ENCODE data around the gene LTB4R2. TPM values are rescaled to one million over a fixed set of nuclear protein-coding genes. Genes with fewer than 3 reads are reported as not detected.
"Not testable (repeated sequence)": the region's sequence is repeated elsewhere in the genome, so short reads cannot be mapped to it uniquely, and the experiment has no call there.

LTB4R2 gene
- total RNA-seq, 2 experiments from 2014 or later: 17.8 to 18.7 TPM

DNA sequence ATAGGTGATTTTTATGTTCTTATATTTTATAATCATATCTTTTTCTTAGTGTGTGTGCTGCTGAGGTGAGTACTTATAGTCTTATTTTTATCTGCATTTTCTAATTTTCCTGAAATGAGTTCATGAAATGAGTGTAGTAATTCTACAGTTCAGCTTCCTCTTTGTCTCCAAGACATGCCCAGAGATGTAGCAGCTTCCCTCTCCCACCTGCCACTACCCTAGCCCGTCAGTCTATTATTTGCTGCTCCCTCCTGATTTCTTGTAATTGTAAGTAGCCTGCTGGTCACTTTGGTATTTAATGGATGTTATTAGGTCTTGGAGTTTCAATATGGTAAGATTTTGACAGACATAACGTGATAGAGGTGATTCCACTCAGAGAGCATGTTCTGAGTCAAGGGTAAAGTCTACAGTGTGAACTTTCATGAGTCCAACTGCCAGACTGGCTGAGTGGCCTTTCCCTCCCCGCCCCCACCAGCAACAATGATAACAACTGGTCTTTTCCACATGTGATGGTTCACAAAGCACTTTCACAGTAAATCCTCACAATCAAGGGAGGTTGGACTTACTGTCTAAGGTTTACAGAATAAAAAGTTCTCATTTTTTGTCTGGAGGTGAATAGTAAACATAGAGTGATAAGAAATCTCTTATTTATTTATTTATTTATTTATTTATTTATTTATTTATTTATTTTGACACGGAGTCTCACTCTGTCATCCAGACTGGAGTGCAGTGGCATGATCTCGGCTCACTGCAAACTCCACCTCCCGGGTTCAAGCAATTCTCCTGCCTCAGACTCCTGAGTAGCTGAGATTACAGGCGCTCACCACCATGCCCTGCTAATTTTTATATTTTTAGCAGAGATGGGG, 34.1 kb downstream of the LTB4R2 start:
- Mint-ChIP-seq H3K36me3 (ENCODE audit: low read depth) (no peaks in the 10 kb centered on the region), H3K9me3 (ENCODE audit: insufficient read depth) (no peaks in the 10 kb centered on the region), H3K27ac (no peak overlapping the region), H3K27me3 (ENCODE audit: low read depth) (peaks cover 36% of the 10 kb centered on the region), H3K4me3 (no peak overlapping the region), H3K4me1 (ENCODE audit: low read depth) (peaks cover 9% of the 10 kb centered on the region)
- ChIA-PET POLR2A (interaction anchor here (0.9 kb wide), 1 partner anchor 88 kb away, joined by 3 read pairs; no protein-coding TSS in a partner anchor), CTCF (interaction anchor here (0.8 to 4.4 kb wide), 4 partner anchors 10 to 87 kb away, joined by 3 to 42 read pairs (median 6); partner anchors contain the start of gene ADCY4)
- no peak for DNase-seq
- ATAC-seq: no peak

DNA sequence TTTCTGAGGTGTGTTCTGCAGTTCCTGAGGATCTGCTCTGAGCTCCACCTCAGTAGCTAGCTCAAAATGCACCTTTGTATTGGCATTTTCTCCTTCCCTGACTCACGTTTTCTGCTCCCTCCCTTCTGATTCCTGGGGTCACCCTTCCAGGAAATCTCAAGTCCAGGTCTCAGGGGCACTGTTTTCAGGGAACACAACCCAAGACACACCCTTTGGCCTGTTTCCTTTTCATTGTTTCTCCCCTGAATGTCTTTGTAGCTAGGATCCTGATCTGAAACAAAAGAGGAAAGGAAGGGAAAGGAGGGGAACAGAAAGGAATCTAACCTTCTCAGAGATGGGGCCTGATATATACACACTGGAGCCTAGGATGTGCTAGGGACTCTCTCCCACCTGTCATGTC, 37.2 kb downstream of the LTB4R2 start:
- Mint-ChIP-seq H3K27ac (no peak overlapping the region), H3K4me3 (no peak overlapping the region), H3K27me3 (ENCODE audit: low read depth) (peaks cover 49% of the 10 kb centered on the region), H3K36me3 (ENCODE audit: low read depth) (no peaks in the 10 kb centered on the region), H3K4me1 (ENCODE audit: low read depth) (no peaks in the 10 kb centered on the region), H3K9me3 (ENCODE audit: insufficient read depth) (no peaks in the 10 kb centered on the region)
- ATAC-seq (no peak), DNase-seq (no peak)
- ChIA-PET POLR2A (interaction anchor here (1.1 kb wide), 1 partner anchor 83 kb away, joined by 3 read pairs; no protein-coding TSS in a partner anchor), CTCF (interaction anchor here (1.4 to 4.4 kb wide), 4 partner anchors 13 to 90 kb away, joined by 6 to 42 read pairs (median 10); partner anchors contain the start of gene ADCY4)

DNA sequence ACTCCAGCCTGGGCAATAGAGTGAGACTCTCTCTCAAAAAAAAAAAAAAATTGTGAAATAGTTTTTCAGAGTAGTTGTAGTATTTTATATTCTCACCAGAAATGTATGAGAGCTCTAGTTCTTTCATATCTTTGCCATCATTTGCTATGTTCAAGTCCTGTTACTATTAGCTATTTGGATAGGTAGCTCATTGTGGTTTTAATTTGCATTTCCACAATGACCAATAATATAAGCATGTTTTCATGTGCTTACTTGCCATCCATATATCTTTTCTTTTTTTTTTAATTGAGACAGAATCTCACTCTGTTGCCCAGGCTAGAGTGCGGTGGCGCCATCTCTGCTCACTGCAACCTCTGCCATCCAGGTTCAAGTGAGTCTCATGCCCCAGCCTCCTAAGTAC, 38.2 kb downstream of the LTB4R2 start:
- Mint-ChIP-seq H3K27me3 (ENCODE audit: low read depth) (peaks cover 48% of the 10 kb centered on the region), H3K36me3 (ENCODE audit: low read depth) (no peaks in the 10 kb centered on the region), H3K27ac (no peak overlapping the region), H3K4me3 (no peak overlapping the region), H3K4me1 (ENCODE audit: low read depth) (no peaks in the 10 kb centered on the region), H3K9me3 (ENCODE audit: insufficient read depth) (no peaks in the 10 kb centered on the region)
- POLR2A ChIA-PET: interaction anchor here (0.6 to 1.0 kb wide), 2 partner anchors 82 to 693 kb away, joined by 3 to 4 read pairs; partner anchors contain the start of genes CBLN3 and KHNYN
- CTCF ChIA-PET: interaction anchor here (0.8 to 4.4 kb wide), 5 partner anchors 14 to 89 kb away, joined by 3 to 42 read pairs (median 6); partner anchors contain the start of genes ADCY4 and CIDEB
- no peak for DNase-seq
- no peak for ATAC-seq

DNA sequence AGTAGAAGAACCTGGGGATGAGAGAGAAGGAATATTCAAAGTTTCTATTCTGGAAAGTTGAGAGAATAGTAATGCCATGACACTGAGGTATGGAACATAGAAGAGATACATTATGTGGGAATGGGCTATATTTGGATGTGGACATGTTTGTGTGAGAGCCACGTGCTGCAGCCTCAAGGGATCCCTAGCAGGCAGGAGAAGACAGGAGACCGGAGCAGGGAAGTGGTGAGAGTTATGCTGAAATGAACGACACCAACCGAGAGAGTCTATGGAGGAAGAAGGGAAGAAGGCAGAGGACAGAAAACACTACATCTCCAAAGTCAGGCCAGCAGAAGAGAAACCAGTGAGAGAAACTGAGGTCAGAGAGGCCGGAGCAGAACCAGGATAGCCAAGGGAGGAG, 39.8 kb downstream of the LTB4R2 start:
- Mint-ChIP-seq H3K4me1 (ENCODE audit: low read depth) (no peaks in the 10 kb centered on the region), H3K36me3 (ENCODE audit: low read depth) (no peaks in the 10 kb centered on the region), H3K27me3 (ENCODE audit: low read depth) (peaks cover 47% of the 10 kb centered on the region), H3K4me3 (no peak overlapping the region), H3K9me3 (ENCODE audit: insufficient read depth) (no peaks in the 10 kb centered on the region), H3K27ac (no peak overlapping the region)
- ATAC-seq: no peak
- ChIA-PET CTCF (interaction anchor here (0.7 to 1.6 kb wide), 3 partner anchors 16 to 82 kb away, joined by 3 to 6 read pairs (median 4); no protein-coding TSS in a partner anchor), POLR2A (no interaction called here)
- no peak for DNase-seq

DNA sequence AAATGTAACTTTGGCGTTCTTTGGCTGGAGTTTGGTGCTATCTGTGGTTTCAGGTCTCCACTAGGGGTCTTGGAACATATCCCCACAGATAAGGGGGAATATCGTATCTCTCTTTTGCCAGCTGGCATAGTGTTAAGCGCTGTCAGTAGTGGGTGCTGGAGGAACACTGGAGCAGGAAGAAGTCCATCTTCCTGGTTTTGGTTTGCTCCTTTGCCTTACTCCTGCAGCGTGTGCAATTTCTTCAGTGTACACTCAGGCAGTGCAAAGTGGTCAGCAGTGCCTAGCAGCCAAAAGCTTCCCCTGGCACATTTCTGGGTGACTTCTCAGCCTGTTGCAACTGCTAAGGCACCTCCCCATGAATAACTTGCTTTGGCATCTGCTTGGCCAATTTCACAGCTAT, 41.6 kb downstream of the LTB4R2 start:
- H3K27me3 Mint-ChIP-seq (ENCODE audit: low read depth): peaks cover 41% of the 10 kb centered on the region
- no peak overlapping the region for H3K27ac Mint-ChIP-seq
- POLR2A ChIA-PET: no interaction called here
- H3K4me1 Mint-ChIP-seq (ENCODE audit: low read depth): no peaks in the 10 kb centered on the region
- no peaks in the 10 kb centered on the region for H3K36me3 Mint-ChIP-seq (ENCODE audit: low read depth)
- H3K4me3 Mint-ChIP-seq: no peak overlapping the region
- DNase-seq: no peak
- no peak for ATAC-seq
- no peaks in the 10 kb centered on the region for H3K9me3 Mint-ChIP-seq (ENCODE audit: insufficient read depth)
- CTCF ChIA-PET: interaction anchor here (1.3 to 2.5 kb wide), 3 partner anchors 10 to 80 kb away, joined by 3 to 7 read pairs (median 6); no protein-coding TSS in a partner anchor

DNA sequence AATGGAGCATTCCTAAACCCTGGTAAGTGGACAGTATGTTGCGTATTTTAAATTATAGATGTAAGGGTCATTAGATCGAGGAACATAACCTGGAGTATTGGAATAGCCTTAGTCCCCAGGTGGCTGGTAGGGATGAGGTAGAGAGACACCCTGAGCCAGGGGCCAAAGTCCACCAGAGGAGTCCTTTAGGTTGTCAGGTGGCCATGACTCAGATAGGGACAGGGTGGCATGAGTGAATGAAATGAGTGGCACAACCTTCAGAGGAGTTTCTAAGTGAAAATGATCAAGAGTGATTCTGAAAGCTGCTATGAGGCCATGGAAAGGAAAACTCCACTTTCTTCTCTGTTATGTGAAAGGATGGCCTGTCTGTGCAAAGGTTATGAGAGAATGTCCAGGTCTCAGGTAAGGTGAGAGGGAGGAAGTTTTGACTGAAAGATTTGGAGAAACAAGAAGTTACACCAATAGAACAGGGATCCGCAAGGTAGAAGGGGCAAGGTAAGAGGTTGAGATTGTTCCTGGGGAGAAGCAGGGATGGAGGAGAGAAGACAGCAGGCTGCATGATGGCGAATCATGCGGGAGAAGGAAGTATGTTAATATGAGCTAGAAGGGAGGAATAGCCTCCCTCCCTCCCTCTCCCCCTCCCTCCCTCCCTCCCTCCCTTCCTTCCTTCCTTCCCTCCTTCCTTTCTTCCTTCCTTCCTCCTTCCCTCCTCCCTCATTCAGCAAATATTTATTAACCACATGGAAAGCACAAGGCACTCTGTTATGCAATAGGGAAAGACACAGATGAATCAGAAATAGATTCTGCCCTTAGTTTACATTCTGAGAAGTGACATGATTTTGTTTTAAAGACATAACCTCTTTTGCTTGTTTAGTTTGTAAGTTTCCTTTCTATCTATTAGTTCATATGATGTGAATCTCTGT, 43.9 kb downstream of the LTB4R2 start:
- ATAC-seq: no peak

DNA sequence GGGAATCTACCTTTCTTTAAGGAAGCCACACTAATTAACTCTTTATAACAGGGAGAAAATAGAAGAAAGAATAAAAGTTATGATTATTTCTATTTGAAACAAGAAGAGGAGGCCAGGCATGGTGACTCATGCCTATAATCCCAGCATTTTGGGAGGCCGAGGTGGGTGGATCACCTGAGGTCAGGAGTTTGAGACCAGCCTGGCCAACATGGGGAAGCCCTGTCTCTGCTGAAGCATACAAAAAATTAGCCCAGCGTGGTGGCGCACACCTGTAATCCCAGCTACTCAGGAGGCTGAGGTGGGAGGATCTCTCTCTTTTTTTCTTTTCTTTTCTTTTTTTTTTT, 44.5 kb downstream of the LTB4R2 start:
- H3K9me3 Mint-ChIP-seq (ENCODE audit: insufficient read depth); POLR2A ChIA-PET; DNase-seq; CTCF ChIA-PET; H3K4me3 Mint-ChIP-seq; ATAC-seq; H3K4me1 Mint-ChIP-seq (ENCODE audit: low read depth); H3K36me3 Mint-ChIP-seq (ENCODE audit: low read depth); H3K27ac Mint-ChIP-seq: not testable (repeated sequence)
- peaks cover 30% of the 10 kb centered on the region for H3K27me3 Mint-ChIP-seq (ENCODE audit: low read depth)

More for the DNA sequence above, 43.9 kb downstream of the LTB4R2 start:
- ChIA-PET CTCF (interaction anchor here (2.5 kb wide), 1 partner anchor 20 kb away, joined by 7 read pairs; no protein-coding TSS in a partner anchor), POLR2A (no interaction called here)
- Mint-ChIP-seq H3K27ac (no peak overlapping the region), H3K36me3 (ENCODE audit: low read depth) (no peaks in the 10 kb centered on the region), H3K4me3 (no peak overlapping the region), H3K27me3 (ENCODE audit: low read depth) (peaks cover 31% of the 10 kb centered on the region), H3K9me3 (ENCODE audit: insufficient read depth) (no peaks in the 10 kb centered on the region), H3K4me1 (ENCODE audit: low read depth) (no peaks in the 10 kb centered on the region)
- no peak for DNase-seq

DNA sequence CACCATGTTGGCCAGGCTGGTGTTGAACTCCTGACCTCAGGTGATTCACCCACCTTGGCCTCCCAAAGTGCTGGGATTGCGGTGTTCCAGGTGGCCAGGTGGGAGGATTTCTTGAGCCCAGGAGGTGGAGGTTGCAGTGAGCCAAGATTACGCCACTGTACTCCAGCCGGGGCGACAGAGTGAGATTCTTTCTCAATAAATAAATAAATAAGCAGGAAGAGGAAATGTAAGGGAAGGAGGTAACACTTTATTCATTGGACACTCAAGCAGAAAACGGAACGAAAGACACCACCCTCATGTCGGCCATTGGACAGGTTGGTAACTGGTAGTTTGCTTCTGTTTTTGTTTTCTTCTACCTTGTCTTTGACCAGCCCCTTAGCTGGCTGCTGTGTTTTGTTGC, 45.1 kb downstream of the LTB4R2 start:
- Mint-ChIP-seq H3K4me3 (no peak overlapping the region), H3K27me3 (ENCODE audit: low read depth) (peaks cover 29% of the 10 kb centered on the region), H3K36me3 (ENCODE audit: low read depth) (no peaks in the 10 kb centered on the region), H3K4me1 (ENCODE audit: low read depth) (no peaks in the 10 kb centered on the region), H3K27ac (no peak overlapping the region), H3K9me3 (ENCODE audit: insufficient read depth) (no peaks in the 10 kb centered on the region)
- no peak for ATAC-seq
- POLR2A ChIA-PET: no interaction called here
- CTCF ChIA-PET: no interaction called here
- DNase-seq: no peak

DNA sequence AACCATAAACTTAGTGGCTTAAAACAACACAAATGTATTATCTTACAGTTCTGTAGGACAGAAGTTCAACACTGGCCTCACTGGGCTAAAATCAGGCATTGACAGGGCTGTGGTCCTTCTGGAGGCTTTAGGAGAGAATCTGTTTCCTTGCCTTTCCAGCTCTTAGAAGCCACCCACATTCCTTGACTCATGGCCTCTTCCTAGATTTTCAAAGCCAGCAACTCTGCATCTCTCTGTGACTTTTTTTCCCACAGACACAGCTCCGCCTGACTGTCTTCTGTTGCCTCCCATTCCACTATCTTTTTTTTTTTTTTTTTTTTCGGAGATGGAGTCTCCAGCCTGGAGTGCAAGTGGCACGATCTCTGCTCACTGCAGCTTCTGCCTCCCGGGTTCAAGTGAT, 46.3 kb downstream of the LTB4R2 start:
- no peak overlapping the region for H3K4me3 Mint-ChIP-seq
- ATAC-seq: no peak

DNA sequence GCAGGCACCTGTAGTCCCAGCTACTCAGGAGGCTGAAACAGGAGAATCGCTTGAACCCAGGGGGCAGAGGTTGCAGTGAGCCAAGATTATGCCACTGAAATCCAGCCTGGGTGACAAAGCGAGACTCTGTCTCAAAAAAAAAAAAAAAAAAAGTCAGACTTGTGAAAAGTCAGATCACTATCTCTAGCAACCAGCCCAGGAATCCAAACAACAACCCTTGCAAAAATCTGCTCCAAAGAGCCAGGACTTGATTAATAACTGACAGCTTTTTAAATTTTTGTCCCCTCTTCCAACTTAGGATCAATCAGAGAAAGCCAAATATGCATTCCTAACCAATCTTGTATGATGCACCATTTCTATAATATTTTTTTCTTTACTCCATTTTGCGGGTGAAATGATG, 50.3 kb downstream of the LTB4R2 start:
- no peak for ATAC-seq
- POLR2A ChIA-PET: no interaction called here

More for the DNA sequence above, 46.3 kb downstream of the LTB4R2 start:
- no peaks in the 10 kb centered on the region for H3K36me3 Mint-ChIP-seq (ENCODE audit: low read depth)
- no peak overlapping the region for H3K27ac Mint-ChIP-seq
- ChIA-PET POLR2A (interaction anchor here (0.8 kb wide), 1 partner anchor 16 kb away, joined by 3 read pairs; the partner anchor contains the start of gene RIPK3), CTCF (interaction anchor here (1.9 kb wide), 1 partner anchor 9 kb away, joined by 6 read pairs; no protein-coding TSS in a partner anchor)
- no peaks in the 10 kb centered on the region for H3K4me1 Mint-ChIP-seq (ENCODE audit: low read depth)
- no peak for DNase-seq
- H3K27me3 Mint-ChIP-seq (ENCODE audit: low read depth): peaks cover 28% of the 10 kb centered on the region
- no peaks in the 10 kb centered on the region for H3K9me3 Mint-ChIP-seq (ENCODE audit: insufficient read depth)

DNA sequence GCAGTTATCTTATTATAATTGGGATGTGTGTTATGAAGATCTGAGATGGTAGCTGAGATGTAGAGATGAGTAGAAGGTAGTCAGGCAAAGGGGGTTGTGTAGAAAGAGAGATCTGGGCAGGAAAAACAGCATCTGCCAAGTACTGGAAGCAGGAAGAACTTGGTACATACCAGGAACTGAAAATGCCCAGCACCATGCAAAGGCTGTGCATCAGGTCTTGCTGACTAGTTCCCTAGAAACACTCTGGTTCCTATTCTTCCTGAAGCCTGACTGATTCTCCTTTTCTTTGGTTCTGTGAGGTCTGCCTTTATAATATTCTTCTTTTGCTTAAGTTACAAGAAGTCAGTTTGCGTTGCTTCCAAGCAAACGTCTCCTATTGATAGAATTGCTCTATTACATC, 51.4 kb downstream of the LTB4R2 start:
- Mint-ChIP-seq H3K27ac (no peak overlapping the region), H3K36me3 (ENCODE audit: low read depth) (no peaks in the 10 kb centered on the region), H3K4me1 (ENCODE audit: low read depth) (peaks cover 13% of the 10 kb centered on the region), H3K9me3 (ENCODE audit: insufficient read depth) (no peaks in the 10 kb centered on the region), H3K27me3 (ENCODE audit: low read depth) (peaks cover 37% of the 10 kb centered on the region), H3K4me3 (no peak overlapping the region)
- DNase-seq (no peak), ATAC-seq (no peak)
- ChIA-PET POLR2A (interaction anchor here (0.7 kb wide), 1 partner anchor 69 kb away, joined by 3 read pairs; the partner anchor contains the start of gene KHNYN), CTCF (interaction anchor here (1.5 to 6.7 kb wide), 5 partner anchors 10 to 70 kb away, joined by 3 to 35 read pairs (median 4); no protein-coding TSS in a partner anchor)

More for the DNA sequence above, 50.3 kb downstream of the LTB4R2 start:
- Mint-ChIP-seq H3K27ac (no peak overlapping the region), H3K4me3 (no peak overlapping the region), H3K36me3 (ENCODE audit: low read depth) (no peaks in the 10 kb centered on the region), H3K27me3 (ENCODE audit: low read depth) (peaks cover 26% of the 10 kb centered on the region), H3K9me3 (ENCODE audit: insufficient read depth) (no peaks in the 10 kb centered on the region), H3K4me1 (ENCODE audit: low read depth) (peaks cover 4% of the 10 kb centered on the region)
- no peak for DNase-seq
- CTCF ChIA-PET: interaction anchor here (6.7 kb wide), 1 partner anchor 27 kb away, joined by 35 read pairs; no protein-coding TSS in a partner anchor
